Esophagus muscularis mucosa (tissue), 2 donors: ENCODE data around the gene WNK1.

Experiments
- POLR2A ChIP-seq: fragments of 450-650 bp; IDR thresholded peaks from one replicate; pipeline ENCODE4 v1.6.1; 2017; ENCODE audit warnings: antibody characterized with exemption, moderate library complexity, mild to moderate bottlenecking, low read depth
- POLR2AphosphoS5 ChIP-seq, 2 donors: sonication (generic); formaldehyde crosslinking; IDR thresholded peaks; one replicate each; pipeline ENCODE4 v1.6.1; 2017; ENCODE audit warnings: antibody characterized with exemption in 2 of 2

- TF ChIP-seq POLR2A (no peak), POLR2AphosphoS5 (IDR thresholded peaks at IDR 0.05) (no peak)
Observed at GRCh38 chr12:752695-753610, 574 bp downstream of the WNK1 start.
